Measurements from ENCODE around the gene SNX7.

Gene SNX7

GRCh38 chr1:98697781-98698180 is 36.3 kb downstream of the SNX7 start:
- DNase-seq, result peak; percentile 69 to 77

- DNase-seq, result no peak
These were observed 37.1 kb downstream of the SNX7 start for GRCh38 chr1:98698625-98699024.

- DNase-seq, result no peak
These were observed 38.7 kb downstream of the SNX7 start for GRCh38 chr1:98700228-98700627.

GRCh38 chr1:98702976-98703375 is 41.5 kb downstream of the SNX7 start:
- no peak for DNase-seq

- DNase-seq, result peak; percentile 24 to 79
These were observed 43.0 kb downstream of the SNX7 start for GRCh38 chr1:98704474-98704873.

DNA sequence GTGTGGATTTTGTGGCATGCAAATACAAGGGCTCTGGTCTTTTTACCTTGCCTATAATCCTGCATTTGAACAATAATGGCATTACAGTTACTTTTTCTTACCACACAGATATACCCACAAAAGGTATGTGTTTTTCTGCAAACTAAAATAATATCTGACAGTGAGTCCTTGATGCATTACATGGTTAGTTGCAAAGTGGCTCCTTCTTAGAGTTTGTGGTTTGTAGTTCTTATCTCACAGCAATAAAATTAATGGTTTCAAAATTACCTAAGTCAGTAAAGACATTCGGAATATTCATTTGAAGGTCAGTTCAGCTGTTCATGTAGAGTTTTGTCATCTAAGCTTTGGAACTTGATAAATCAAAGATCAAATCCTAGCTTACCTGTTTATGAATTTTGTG is 43.5 kb downstream of the SNX7 start:
- DNase-seq, result no peak

GRCh38 chr1:98705591-98705990 is 44.1 kb downstream of the SNX7 start:
- no peak for DNase-seq

DNA sequence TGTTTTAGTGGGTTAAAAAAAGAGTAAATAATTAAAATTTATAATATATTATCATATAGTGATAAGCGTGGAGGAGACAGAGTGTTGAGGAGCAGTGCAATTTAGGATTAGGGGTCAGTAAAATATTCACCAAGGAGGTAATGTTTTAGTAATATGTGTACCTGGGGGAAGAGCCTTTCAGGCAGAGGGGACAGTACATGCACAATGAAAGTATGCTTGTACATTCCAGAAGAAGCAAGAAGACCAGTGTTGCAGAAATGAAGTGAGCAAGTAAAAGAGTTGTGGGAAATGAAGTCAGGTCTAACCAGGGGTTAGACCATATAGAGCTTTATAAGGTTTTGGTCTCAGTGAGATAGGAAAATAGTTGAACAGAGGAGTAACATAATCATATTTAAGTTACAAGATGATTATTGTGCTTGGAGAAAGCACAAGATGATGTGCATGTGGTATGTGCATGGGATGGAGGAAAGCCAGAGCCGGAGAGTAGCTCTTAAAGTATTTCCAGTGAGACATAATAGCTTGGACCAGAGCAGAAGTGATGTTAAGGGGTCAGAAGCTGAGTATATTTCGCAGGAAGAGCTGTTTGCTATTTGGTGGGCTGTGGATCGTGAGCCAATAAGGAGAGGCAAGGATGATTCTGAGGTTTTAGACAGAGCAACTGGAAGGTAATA is 44.8 kb downstream of the SNX7 start:
- DNase-seq, result no peak

- DNase-seq, result no peak
These were observed 46.0 kb downstream of the SNX7 start for GRCh38 chr1:98707556-98707955.

- no peak for DNase-seq
These were observed 48.4 kb downstream of the SNX7 start for GRCh38 chr1:98709906-98710305.

- no peak for DNase-seq
These were observed 62.1 kb downstream of the SNX7 start for GRCh38 chr1:98723574-98723973.

DNA sequence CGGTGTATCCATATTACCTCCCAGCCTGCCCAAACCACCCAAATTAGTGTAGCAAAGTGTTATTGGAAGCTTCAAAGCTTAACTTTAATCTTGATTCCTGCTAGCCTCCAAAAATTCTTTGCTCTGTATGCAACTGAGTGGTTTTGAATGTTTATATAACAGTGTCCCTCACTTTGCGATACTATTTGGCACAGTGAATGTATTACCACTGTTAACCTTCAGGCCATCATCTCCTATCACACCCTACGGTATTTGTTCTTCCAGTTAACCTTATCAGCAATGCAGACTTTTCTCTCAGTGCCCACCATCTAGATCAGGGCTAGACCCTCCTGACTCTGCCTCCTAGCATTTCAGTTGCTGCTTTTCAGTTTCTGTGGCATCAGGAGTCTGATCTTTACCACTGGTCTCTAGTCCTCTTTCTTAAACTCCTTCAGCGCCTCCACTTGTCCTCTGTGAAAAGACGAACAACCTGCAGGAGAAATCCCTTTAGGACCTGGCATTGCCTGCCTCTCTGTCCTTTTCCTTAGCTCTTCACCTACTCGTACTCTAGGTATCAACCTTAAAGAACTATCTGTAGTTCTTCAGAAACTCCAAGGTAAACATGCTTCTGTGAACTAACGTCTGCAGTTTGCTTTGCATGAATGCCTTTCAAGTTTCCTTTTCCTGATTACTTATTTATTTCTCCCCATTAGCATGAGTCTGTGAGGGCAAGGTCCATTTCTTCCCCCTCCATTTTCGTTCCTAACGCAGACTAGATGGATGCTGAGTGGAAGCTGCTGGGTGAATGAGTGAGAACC is 71.7 kb downstream of the SNX7 start:
- DNase-seq, result no peak

DNA sequence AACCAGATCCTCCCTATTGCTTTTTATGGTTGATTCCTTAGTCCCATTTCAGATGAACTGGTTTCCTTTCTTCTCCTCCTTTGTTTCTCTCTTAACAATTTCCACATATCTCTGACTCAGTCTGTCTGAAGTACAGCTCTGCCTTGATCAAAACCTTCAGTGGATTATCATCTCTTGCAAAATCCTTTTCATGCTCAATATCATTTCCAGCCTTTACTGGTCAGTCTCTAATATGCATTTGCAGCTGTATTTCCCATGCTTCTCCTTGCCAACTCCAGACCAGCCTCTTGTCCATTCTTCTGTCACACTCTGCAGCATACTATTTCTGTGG is 72.2 kb downstream of the SNX7 start:
- DNase-seq, result no peak

- no peak for DNase-seq
These were observed 74.2 kb downstream of the SNX7 start for GRCh38 chr1:98735756-98736155.

DNA sequence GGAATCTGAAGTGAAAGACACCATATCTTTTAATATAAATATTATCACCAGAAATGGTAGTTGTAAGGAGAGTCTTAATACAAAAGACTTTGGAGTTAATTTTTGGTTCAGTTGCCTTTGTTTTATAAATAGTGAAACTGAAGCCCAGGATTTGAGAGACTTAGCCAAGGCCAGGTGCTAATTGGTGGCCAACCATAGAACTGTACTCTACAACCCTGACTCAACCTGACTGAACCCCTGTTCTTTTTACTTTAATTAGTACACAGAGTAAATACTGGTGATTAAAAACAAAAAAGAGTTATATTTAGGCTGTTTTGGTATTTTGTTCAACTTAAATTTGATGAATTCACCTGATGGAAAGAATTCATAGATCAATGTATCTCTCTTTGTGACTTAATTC is 76.3 kb downstream of the SNX7 start:
- DNase-seq, result no peak

- DNase-seq, result no peak
These were observed 78.2 kb downstream of the SNX7 start for GRCh38 chr1:98739762-98740161.

DNA sequence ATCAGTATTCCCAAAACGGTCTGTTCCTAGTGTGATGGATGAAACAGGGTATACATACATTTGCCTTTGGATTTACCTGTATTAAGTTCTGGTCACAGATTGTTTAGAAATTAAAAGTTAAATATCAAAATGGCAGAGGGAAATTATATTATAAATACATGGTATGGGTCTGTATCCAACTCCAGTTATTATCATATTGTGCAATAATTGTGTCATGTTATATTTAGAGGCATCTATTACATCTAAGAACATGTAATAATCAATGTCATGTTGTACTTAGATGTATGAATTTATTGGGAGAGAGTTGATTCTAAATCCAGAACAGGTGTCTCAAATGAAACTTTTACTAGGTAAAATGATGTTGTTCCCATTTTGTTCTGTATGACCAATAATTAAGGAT is 79.6 kb downstream of the SNX7 start:
- no peak for DNase-seq

DNA sequence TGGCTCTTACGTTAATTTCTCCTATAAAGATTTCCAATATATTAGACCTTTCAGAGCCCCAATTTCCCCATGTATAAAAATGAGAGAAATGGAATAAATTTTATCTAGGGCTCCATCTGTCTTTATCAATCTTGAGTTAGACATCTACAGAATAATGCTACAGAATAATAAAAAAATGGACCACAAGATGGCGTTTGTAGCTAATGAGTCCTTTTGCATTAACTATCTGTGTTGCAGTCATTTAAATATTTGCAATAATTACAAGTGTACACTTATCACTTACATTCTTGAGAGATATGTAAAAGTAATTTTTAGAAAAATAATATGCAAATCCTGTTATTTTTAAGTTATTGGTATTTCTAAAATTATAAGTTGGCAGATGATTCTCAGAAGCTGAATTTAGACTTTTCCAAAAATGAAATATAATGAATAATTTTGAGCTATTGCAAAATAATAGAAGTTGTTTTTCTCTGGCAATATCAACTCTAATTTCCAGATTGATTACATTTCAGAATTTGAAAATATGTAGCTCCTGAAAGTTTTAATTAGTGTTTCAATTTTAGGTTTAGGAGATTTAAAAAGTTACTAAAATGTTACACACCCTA is 87.7 kb downstream of the SNX7 start:
- DNase-seq, result peak; percentile 40 to 54

- DNase-seq, result no peak
These were observed 92.7 kb downstream of the SNX7 start for GRCh38 chr1:98754176-98754575.

DNA sequence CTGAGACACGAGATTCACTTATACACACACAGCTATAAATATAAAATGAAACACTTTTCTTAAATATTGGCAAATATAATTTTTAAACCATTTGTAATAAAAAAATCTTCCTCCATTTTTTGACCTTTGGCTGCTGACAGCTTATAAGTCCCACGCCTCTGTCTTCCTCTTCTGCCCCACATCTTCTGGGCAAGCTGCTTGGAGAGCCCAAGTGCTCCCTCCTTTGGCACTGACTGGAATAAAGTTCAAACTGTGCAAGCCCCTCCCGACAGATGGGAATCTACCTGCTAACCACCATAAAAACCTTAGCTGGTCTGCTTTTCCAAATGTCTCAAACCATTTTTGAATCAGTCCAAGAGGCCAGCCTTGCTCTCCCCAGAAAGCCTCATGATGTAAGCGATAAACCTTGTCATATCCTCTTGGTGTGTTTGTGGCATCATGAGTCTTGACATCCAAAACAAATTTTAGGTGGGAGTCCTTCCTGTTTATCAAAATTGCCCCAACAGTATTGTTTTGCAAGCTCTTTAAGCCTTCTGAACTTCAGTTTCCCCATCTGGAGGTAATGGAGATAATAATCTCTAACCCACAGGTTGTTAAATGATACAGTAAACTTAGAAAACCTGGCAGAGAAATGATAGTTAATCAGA is 99.8 kb downstream of the SNX7 start:
- DNase-seq, result peak in 1 of 2 experiments; percentile 20

GRCh38 chr1:98763488-98764150 is 102.1 kb downstream of the SNX7 start:
- DNase-seq, result no peak

GRCh38 chr1:98764485-98764884 is 103.0 kb downstream of the SNX7 start:
- DNase-seq, result no peak

DNA sequence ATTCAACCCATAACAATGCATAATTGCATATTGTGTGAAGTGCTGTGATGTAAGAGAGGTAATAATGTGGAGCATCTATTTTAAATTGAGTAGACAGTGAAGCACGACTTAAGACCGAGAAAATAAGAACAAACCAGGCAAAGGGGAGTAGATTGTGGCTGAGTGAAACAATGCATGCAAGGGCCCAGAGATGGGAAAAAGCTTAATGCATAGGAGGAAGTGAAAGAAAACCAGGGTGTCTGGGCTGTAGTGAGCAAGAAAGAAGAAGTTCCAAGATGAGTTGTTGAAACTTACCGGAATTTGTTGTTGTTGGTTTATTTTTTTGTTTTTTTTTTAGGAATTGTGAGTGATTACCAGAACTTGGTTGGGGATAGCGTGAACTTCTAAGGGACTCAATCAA is 104.7 kb downstream of the SNX7 start:
- no peak for DNase-seq
